Osteoblast (primary cell): ENCODE data around the gene INPP4B. TPM values are rescaled to one million over a fixed set of nuclear protein-coding genes. Genes with fewer than 3 reads are reported as not detected.
"Not testable (repeated sequence)": the region's sequence is repeated elsewhere in the genome, so short reads cannot be mapped to it uniquely, and the experiment has no call there.

ENCODE experiments used
- DNase-seq: peaks from one replicate; pipeline ENCODE4 v3.0.0; 2011; ENCODE audit warnings: low spot score, mixed read lengths; ENCODE audit not compliant: insufficient read length; ENCODE audit errors: missing footprints
- H2AFZ ChIP-seq: 2 replicates; pipeline ENCODE4 v1.6.0; 2011; ENCODE audit warnings: mild to moderate bottlenecking, low read length
- H3K27ac ChIP-seq: 2 replicates; pipeline ENCODE4 v1.5.1; 2011; ENCODE audit warnings: mild to moderate bottlenecking, low read depth, low read length, moderate library complexity
- H3K27me3 ChIP-seq: 2 replicates; pipeline ENCODE4 v1.6.0; 2012; ENCODE audit warnings: mild to moderate bottlenecking, control low read depth, inconsistent platforms, low read length, moderate library complexity; ENCODE audit not compliant: insufficient read depth
- H3K36me3 ChIP-seq: 2 replicates; pipeline ENCODE4 v1.5.1; 2011; ENCODE audit warnings: mild to moderate bottlenecking, low read length, control low read depth, moderate library complexity; ENCODE audit not compliant: insufficient read depth
- H3K4me1 ChIP-seq: 2 replicates; pipeline ENCODE4 v1.5.1; 2011; ENCODE audit warnings: mild to moderate bottlenecking, low read length, control low read depth, moderate library complexity; ENCODE audit not compliant: insufficient read depth
- H3K4me2 ChIP-seq: 2 replicates; pipeline ENCODE4 v1.6.0; 2011; ENCODE audit warnings: mild to moderate bottlenecking, low read length; ENCODE audit not compliant: insufficient read depth
- H3K4me3 ChIP-seq: fragments of 200-600 bp; sonication (generic); 3 replicates; pipeline ENCODE4 v1.5.1; 2012; ENCODE audit warnings: mild to moderate bottlenecking, low read length, inconsistent platforms; ENCODE audit not compliant: insufficient read depth
- H3K79me2 ChIP-seq: 2 replicates; pipeline ENCODE4 v1.6.0; 2012; ENCODE audit warnings: mild to moderate bottlenecking, low read length, control low read depth, inconsistent platforms; ENCODE audit not compliant: insufficient read depth
- H3K9me3 ChIP-seq: 2 replicates; pipeline ENCODE4 v1.5.1; 2011; ENCODE audit warnings: low read depth, low read length, control low read depth
- H4K20me1 ChIP-seq: 2 replicates; pipeline ENCODE4 v1.6.0; 2012; ENCODE audit warnings: mild to moderate bottlenecking, low read length, control low read depth; ENCODE audit not compliant: insufficient read depth
- CTCF ChIP-seq: IDR thresholded peaks from 2 replicates; pipeline ENCODE4 v1.5.1; 2011; ENCODE audit warnings: mild to moderate bottlenecking, low read depth, low read length, moderate library complexity; ENCODE audit errors: extremely low read depth
- total RNA-seq: library from RNA; depleted of rRNA; stranded (reverse); fragments of >200 nt; gene quantifications from 2 replicates; pipeline ENCODE4 v1.2.3, GENCODE V29; 2012

INPP4B gene
- total RNA-seq, 1 donor: 11.6 TPM

DNA sequence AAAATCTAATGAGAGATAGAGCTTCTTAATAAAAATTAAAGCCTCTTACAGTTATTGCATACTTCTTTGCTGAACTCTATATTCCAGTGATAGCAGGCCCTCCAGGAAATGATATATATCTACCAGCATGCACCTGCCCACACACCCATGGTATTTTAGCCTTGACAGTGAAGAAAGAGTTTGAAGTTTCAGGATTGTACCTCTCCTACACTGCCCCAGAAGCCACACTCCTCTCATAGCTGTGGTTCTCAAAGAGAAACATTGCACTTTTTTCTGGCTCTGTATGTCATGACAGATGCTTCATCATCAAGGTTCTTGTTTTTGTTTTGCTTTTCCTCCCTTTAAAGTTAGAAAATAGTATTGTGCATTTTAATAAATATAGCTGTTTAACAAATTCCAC lies 34.0 kb downstream of the INPP4B start:
- Histone ChIP-seq H3K27ac (no peak overlapping the region), H3K4me3 (no peak overlapping the region), H3K9me3 (no peaks in the 10 kb centered on the region), H4K20me1 (no peaks in the 10 kb centered on the region), H3K4me1 (peaks cover 17% of the 10 kb centered on the region), H2AFZ (no peak overlapping the region), H3K27me3 (no peaks in the 10 kb centered on the region), H3K36me3 (no peaks in the 10 kb centered on the region), H3K79me2 (no peaks in the 10 kb centered on the region), H3K4me2 (no peak overlapping the region)
- TF ChIP-seq CTCF: no peak
- no peak for DNase-seq

DNA sequence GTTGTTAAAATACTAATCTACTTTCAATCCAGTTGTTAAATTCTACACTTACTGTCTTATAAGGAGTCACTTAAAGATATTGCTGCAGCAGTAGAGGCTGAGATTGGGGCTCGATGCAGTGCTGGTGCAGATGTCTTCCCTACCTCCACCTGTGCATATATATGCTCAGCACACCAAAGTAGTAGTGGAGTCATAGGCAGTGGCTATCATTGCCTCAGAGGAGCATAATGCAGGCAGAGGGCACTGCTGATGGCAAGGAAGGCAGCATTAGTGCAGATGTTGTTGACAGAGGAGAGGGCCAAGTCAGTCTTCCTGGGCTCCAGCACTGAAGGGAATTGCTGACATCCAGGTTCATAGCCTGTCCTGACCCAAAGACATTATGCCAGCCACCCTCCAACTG lies 35.1 kb downstream of the INPP4B start:
- Histone ChIP-seq H3K9me3 (no peaks in the 10 kb centered on the region), H3K79me2 (no peaks in the 10 kb centered on the region), H3K27me3 (no peaks in the 10 kb centered on the region), H4K20me1 (no peaks in the 10 kb centered on the region), H3K4me3 (no peak overlapping the region), H3K27ac (no peak overlapping the region), H3K36me3 (no peaks in the 10 kb centered on the region), H3K4me2 (no peak overlapping the region), H2AFZ (no peak overlapping the region), H3K4me1 (peaks cover 7% of the 10 kb centered on the region)
- no peak for TF ChIP-seq CTCF
- DNase-seq: no peak

- Histone ChIP-seq H3K9me3 (no peaks in the 10 kb centered on the region), H3K36me3 (no peaks in the 10 kb centered on the region), H3K4me2 (no peak overlapping the region), H3K27ac (no peak overlapping the region), H3K4me1 (peaks cover 2% of the 10 kb centered on the region), H3K4me3 (no peak overlapping the region), H2AFZ (peak overlapping the region; percentile 31), H3K27me3 (no peaks in the 10 kb centered on the region), H3K79me2 (no peaks in the 10 kb centered on the region), H4K20me1 (no peaks in the 10 kb centered on the region)
- DNase-seq: no peak
- no peak for TF ChIP-seq CTCF
Observed at GRCh38 chr4:142809559-142809958, 36.5 kb downstream of the INPP4B start.

DNA sequence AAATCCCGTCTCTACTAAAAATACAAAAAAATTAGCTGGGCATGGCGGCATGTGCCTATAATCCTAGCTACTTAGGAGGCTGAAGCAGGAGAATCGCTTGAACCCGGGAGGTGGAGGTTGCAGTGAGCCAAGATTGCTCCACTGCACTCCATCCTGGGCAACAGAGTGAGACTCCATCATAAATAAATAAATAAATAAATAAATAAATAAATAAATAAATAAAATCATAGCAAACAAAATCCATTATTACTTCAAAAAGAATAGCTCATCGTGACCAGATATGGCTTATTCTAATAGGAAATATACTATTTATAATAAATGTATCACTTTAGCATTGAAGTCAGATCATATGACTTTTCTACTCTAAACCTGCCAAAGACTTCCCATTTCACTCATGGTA lies 42.2 kb downstream of the INPP4B start:
- H3K27ac ChIP-seq, H3K36me3 ChIP-seq, H4K20me1 ChIP-seq, DNase-seq, H3K4me1 ChIP-seq, H3K4me2 ChIP-seq, H2AFZ ChIP-seq, H3K27me3 ChIP-seq, H3K9me3 ChIP-seq, H3K79me2 ChIP-seq, H3K4me3 ChIP-seq: not testable (repeated sequence)
